Left lobe of liver (tissue), 2 donors: ENCODE data around the gene TBCK. TPM values are rescaled to one million over a fixed set of nuclear protein-coding genes. Genes with fewer than 3 reads are reported as not detected.

Experiments used
- ATAC-seq: fragments of 200-7000 bp; cut with Tn5 transposase; one replicate; pipeline ENCODE4 v1.9.1; 2020; ENCODE audit warnings: mild to moderate bottlenecking, moderate library complexity
- DNase-seq: peaks from one replicate; pipeline ENCODE4 v3.0.0-alpha.2; 2020; ENCODE audit warnings: low spot score
- total RNA-seq: library from RNA; stranded (reverse); gene quantifications from one replicate; pipeline ENCODE4 v1.2.1, GENCODE V29; 2021
- donor health status: DM: no; HTN: no; CAD: no; lungs with moderate emphysema.
- donor health status: DM: no; HTN: yes; CAD: no.

TBCK gene
- total RNA-seq, 1 donor from 2014 or later, result 17.6 TPM

- ATAC-seq (no peak), DNase-seq (no peak)
Observed at GRCh38 chr4:106049490-106049889, 266.5 kb downstream of the TBCK start.

DNA sequence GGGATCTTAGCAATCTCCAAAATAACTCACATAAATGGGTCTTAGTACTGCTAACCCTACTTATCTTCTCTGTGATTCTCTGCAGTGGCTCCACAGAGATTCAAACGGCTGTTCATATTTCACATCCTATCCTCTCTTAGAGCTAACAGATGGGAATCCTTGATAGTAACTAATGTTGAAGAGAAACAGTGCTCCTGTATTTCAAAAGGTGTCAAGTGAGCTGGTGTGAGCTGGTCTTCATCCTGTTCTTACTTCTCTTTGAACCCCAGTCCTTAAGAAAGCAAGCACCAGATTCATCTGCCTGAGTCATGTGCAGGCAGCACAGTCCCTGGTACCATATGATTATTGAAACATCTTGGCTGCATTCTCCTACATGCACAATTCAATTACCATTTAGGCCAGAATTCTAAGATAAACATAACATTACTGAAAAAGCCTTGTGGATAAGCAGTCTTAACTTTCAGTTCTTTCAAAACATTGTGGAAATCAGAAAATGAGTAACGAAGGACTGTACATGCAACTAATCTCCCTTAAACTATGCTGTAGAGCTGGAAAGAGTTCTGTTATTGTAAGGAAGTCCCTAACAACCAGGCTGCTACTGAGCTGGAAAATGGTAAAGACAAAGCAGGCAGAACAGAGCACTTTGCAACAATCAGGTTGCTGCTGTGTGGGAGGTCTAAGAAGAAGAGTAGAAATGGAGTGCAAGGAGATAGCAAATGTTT, 267.6 kb downstream of the TBCK start:
- DNase-seq (no peak), ATAC-seq (no peak)

DNA sequence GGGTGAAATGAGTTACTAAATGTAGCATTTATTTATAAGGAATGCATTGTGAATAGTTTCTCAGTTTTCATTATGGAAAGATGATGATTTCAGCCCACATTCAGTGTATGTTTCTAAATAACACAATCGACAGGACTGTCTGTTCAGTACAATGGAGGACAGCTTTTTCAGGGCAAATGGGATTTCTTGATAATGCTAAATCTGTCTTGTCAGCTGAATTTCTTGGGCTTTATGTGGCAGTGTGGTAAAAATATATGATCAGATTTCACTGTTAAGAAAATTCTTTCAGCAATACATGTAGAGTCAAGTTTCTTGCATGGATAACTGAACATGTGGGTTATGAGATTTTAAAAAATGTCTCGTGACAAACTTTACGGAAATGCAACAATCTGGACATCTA, 269.9 kb downstream of the TBCK start:
- no peak for DNase-seq
- ATAC-seq, result no peak

GRCh38 chr4:106041294-106042002, 274.6 kb downstream of the TBCK start:
- no peak for DNase-seq
- ATAC-seq, result no peak

DNA sequence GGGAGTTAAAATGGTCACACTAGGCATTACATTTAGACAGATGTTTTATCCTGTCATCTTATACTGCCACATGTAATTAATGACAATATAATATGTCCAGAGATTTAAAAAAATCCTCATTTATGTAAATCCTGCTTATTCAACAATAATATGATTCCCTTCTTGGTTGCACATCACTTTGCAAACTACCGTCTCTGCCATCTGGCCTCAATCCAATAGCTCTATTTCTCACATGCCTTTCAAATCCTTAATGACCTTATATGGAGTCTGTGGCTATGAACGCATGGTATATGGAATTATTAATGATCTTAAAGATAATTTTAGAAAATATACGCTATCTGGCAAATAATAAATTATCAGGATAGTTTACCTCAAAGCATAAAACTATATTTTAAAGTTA, 276.2 kb downstream of the TBCK start:
- ATAC-seq, result no peak
- no peak for DNase-seq

DNA sequence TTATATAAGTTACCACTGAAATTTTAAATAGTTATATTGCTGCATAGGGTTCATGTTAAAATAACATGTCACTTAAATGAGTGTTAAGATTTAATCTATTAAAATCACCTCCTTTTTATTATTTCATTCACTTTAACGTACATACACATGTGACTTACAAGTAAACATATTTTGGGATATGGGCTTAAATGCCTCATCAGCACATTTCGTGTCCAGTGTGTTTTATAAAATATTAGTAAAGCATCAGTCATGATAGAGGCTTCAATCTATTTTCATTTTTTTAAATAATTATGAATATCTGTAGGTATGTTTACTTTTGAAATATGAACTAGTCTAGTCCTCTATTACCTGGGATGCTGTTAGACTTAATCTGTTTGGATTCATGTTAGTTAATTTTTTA, 277.1 kb downstream of the TBCK start:
- ATAC-seq, result no peak
- DNase-seq, result no peak

- DNase-seq, result no peak
- no peak for ATAC-seq
Observed at GRCh38 chr4:106038012-106038411, 278.0 kb downstream of the TBCK start.

DNA sequence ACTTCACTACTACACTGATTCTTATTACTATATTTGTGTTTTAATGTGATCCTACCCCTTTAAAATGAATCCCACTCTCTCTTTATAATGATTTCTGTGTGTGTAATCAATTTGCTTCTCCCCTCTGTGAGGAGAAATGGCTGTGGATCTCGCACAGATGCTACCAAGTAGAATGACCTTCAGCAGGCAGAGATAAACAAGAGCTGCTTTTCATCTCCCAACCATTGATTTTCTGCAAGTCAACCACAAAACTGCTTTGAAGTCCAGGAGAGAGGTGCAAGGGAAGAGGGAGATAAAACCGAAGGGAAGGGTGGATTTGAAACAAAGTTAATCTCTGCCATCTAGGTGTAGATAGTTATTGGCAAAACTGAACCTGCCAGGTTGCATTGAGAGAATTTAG, 279.2 kb downstream of the TBCK start:
- ATAC-seq (no peak), DNase-seq (no peak)

DNA sequence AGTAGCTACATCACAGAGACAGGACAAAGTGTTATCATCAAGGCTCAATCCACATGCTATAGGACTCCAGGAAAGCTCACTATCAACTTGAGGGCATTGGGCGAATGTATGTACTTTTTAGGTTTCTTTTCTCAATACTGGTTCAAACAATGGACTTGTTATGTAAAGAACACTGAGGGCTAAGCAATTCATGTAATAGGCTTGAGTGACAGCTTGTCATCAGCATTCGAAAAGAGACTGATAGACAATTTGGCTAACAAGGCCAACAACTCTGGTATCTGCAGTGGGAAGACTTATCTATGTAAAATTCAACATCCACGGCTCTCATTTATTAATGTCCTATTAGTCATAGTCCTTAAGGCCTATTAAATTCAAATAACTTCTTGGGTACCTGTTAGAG, 279.7 kb downstream of the TBCK start:
- DNase-seq, result no peak
- no peak for ATAC-seq

- no peak for DNase-seq
- no peak for ATAC-seq
Observed at GRCh38 chr4:106035204-106035603, 280.8 kb downstream of the TBCK start.

GRCh38 chr4:106034751-106035150, 281.3 kb downstream of the TBCK start:
- DNase-seq (no peak), ATAC-seq (no peak)

DNA sequence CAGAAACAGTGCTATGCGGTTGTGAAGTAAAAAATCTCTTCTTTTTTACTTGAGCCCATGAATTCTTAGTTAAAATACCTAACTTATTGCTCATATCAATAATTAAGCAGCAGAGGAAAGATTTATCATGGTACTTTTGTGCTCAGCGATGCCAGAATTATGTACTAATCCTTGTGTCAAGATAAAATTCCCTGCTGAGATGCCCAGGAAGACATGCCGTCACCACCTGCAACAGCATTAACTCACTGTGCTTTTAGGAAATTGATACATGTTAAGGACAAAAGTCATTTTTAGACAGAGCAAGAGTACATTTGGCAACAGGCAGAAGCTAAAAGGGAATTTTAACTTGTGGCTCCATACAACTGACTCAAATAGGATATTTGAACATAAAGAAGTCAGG, 281.8 kb downstream of the TBCK start:
- ATAC-seq, result no peak
- DNase-seq, result no peak

GRCh38 chr4:106033469-106033868, 282.5 kb downstream of the TBCK start:
- ATAC-seq (no peak), DNase-seq (no peak)

GRCh38 chr4:106032851-106033286, 283.1 kb downstream of the TBCK start:
- no peak for ATAC-seq
- DNase-seq, result no peak

DNA sequence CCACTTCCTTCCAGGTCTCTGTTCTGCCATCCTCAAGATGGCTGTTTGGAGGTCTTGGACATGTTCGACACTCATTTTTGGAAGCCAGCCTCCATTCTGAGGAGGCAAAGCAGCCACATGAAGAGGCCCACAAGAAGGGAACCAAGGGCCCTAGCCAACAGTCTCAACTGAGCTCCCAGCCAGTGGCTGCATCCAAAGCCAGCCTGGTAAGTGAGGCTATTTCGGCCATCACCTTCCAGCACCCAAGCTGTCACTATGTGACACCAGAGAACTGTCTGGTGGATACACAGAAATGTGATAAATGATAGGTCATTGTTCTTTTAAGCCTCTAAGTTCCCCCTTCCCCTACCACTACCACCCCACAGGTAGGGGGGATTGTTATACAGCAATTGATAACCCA, 293.6 kb downstream of the TBCK start:
- DNase-seq (no peak), ATAC-seq (no peak)

DNA sequence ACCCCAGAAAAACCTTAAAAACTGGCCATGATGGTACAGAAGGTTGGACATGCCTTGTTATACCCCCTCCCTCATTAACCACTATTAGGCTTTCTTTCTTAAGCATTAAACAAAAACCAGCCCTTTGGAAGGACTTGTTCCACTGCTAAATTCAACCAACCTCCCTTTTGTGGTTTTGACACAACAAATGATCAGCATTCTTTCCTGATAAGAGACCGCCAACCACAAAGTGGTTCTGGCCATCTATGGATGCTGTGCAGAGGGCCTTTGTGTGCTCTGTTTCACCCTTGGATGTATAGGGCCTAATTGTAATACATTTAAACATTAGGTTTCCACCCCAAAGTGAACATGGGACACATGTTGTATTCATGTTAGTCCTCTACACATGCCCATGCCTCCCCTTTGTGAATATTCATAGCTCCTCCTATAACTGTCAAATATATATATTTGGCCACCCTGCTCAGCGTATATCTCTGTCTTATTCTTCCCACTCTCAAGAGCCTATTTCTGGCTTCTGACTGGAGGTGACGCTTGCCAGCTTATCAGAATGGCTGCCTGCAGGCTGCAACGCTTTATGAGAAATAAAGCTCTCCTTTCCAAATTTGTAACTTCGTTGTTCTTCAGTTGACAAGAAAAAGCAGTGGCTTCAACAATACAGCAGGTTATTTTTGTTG, 294.1 kb downstream of the TBCK start:
- no peak for DNase-seq
- ATAC-seq, result no peak

DNA sequence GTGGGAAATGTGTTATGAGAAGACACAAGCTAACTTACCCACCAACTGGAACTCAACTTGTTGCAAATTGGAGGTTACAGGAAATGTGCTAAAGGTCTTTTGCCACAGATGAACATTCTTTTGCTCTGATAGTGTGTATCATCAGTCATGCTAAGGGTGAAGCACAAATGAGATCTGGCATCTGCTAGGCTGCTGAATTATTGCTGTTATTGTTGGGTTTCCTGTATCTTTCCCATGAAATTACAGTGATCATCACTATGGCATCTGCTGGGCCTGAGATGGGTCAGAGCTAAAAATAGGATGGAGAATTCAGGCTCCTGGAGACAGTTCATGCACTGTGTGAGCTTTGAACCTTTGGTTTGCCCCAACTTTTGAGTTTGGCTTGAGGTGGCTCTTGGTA, 296.2 kb downstream of the TBCK start:
- ATAC-seq (no peak), DNase-seq (no peak)

GRCh38 chr4:106017975-106018374, 298.0 kb downstream of the TBCK start:
- ATAC-seq (no peak), DNase-seq (no peak)

GRCh38 chr4:106011387-106011786, 304.6 kb downstream of the TBCK start:
- ATAC-seq (no peak), DNase-seq (no peak)

DNA sequence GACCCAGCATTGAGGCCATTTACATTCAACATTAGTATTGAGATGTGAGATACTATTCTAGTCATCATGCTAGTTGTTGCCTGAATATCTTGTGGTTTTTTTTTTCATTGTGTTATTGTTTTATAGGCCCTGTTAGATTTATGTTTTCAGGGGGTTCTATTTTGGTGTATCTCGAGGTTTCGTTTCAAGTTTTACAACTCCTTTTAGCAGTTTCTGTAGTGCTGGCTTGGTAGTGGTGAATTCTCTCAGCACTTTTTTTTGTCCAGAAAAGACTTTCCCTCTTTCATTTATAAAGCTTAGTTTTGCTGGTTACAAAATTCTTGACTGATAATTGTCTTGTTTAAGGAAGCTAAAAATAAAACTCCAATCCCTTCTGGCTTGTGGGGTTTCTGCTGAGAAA, 305.2 kb downstream of the TBCK start:
- ATAC-seq (no peak), DNase-seq (no peak)

DNA sequence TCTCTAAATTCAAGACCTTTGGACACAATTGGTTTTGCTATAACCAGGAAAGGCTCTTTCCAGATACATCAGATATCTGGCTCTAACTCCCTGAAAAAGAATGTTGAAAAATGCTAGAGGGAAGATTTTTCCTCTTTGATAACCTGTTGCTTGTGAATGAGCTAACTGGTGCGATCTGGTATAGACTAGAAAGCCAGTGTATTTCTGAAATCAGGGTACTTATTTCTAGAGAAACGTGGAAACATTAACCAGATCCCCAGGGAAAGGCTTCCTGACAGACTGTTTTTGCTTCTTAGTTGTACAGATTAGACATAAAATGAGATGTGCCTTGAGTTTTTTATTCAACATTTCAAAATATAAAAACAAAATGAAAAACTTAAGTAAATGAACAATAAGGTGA, 313.0 kb downstream of the TBCK start:
- ATAC-seq (no peak), DNase-seq (no peak)
